ENCODE measurements around the gene IFNGR2.

IFNGR2 gene

DNA sequence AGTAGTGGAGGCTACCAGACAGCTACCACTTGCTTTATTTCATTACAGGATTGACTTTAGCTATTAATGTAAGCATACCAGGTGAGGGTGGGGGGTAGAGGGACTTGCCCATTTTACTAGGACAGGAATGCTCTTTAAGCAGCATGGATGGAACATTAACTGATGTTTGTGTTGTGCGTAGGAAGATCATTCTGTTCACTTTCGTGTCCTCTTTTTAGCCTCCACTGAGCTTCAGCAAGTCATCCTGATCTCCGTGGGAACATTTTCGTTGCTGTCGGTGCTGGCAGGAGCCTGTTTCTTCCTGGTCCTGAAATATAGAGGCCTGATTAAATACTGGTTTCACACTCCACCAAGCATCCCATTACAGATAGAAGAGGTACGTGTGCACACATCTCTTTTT, 29.3 kb downstream of the IFNGR2 start:
- no peak overlapping the region for H3K27ac ChIP-seq
- H3K4me3 ChIP-seq (ENCODE audit: low read depth, low read length), result no peak overlapping the region
- TF ChIP-seq, protein P1, sequence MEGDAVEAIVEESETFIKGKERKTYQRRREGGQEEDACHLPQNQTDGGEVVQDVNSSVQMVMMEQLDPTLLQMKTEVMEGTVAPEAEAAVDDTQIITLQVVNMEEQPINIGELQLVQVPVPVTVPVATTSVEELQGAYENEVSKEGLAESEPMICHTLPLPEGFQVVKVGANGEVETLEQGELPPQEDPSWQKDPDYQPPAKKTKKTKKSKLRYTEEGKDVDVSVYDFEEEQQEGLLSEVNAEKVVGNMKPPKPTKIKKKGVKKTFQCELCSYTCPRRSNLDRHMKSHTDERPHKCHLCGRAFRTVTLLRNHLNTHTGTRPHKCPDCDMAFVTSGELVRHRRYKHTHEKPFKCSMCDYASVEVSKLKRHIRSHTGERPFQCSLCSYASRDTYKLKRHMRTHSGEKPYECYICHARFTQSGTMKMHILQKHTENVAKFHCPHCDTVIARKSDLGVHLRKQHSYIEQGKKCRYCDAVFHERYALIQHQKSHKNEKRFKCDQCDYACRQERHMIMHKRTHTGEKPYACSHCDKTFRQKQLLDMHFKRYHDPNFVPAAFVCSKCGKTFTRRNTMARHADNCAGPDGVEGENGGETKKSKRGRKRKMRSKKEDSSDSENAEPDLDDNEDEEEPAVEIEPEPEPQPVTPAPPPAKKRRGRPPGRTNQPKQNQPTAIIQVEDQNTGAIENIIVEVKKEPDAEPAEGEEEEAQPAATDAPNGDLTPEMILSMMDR (IDR thresholded peaks at IDR 0.05; ENCODE audit: low read depth, low read length), result no peak
- H3K27me3 ChIP-seq (ENCODE audit: insufficient read depth, low read depth, severe bottlenecking), result no peaks in the 10 kb centered on the region
- no peak for DNase-seq
- peaks cover 92% of the 10 kb centered on the region for H3K36me3 ChIP-seq
- H3K9me3 ChIP-seq (ENCODE audit: severe bottlenecking), result no peaks in the 10 kb centered on the region

DNA sequence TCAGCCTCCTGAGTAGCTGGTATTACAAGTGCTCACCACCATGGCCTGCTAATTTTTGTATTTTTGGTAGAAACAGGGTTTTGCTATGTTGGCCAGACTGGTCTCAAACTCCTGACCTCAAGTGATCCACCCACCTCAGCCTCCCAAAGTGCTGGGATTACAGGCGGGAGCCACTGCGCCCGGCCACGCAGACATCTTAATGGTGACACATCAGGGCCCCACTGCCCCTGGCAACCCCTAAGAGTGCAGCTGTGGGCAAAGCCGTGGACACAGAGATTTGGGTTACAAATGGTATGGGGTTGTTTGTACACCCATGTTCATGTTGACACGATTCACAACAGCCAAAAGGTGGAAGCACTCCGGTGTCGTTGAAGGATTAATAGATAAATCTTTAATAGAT, 29.8 kb downstream of the IFNGR2 start:
- Histone ChIP-seq H3K27ac (no peak overlapping the region), H3K4me3 (ENCODE audit: low read depth, low read length) (no peak overlapping the region), H3K27me3 (ENCODE audit: insufficient read depth, low read depth, severe bottlenecking) (no peaks in the 10 kb centered on the region), H3K9me3 (ENCODE audit: severe bottlenecking) (no peaks in the 10 kb centered on the region), H3K36me3 (peaks cover 97% of the 10 kb centered on the region)
- TF ChIP-seq, protein P1 (IDR thresholded peaks at IDR 0.05; ENCODE audit: low read depth, low read length), result no peak
- no peak for DNase-seq

DNA sequence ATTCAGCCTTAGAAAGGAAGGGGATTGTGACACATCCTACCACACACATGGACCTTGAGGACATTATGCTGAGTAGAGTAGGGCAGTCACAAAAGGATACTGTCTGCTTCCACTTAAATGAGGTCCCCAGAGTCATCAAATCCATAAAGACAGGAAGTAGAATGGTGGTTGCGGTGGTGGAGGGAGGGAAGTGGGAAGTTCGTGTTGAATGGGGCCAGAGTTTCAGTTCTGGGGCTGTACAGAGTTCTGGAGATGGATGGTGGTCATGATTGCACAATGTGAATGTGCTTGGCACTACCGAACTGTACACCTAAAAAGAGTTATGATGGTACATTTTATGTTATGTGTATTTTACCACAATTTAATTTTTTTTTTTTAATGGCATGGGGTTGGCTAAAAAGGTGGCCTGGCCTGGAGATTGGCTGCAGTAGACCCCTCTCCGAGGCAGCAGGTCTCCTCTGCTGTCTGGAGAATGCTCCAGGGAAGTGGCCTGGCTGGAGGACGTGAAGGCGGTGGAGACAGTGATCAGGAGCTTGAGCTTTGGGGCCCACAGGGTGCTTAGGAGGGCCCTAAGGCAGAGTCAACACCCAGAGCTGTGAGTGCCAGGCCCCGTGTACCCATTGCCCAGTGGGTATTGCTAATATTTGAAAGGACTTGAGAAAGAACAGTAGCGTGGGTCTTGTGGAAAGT, 30.4 kb downstream of the IFNGR2 start:
- TF ChIP-seq, protein P1 (IDR thresholded peaks at IDR 0.05; ENCODE audit: low read depth, low read length), result no peak
- Histone ChIP-seq H3K27me3 (ENCODE audit: insufficient read depth, low read depth, severe bottlenecking) (no peaks in the 10 kb centered on the region), H3K9me3 (ENCODE audit: severe bottlenecking) (no peaks in the 10 kb centered on the region), H3K27ac (no peak overlapping the region), H3K4me3 (ENCODE audit: low read depth, low read length) (no peak overlapping the region), H3K36me3 (peaks cover 95% of the 10 kb centered on the region)
- no peak for DNase-seq

DNA sequence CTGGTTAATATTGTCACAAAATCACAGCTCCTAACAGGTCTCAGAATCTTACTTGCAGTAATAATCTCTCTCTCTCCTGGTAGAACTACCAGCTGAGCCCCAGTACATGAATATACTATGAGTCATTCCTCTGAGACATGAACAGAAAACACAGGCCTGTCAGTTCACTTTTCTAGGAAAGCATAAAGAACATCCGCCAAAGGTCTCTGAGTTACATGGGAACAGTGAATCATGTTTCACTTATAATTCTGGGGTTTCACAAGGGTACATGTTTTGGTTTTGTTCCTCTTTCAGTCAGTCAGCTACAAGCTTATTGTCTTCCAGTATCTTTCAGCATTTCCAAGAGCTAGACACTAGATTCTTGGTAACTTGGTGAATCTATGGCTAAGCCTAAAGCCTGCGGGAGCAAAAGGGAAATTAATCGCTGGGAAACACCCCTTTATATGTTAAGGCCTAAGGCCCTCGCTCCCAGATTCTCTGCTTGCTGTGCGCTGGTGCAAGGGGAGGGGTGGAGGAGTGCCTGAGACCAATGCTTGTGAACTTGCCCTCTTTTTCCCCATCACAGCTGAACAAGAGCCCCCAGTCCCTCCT, 31.7 kb downstream of the IFNGR2 start:
- no peak for DNase-seq
- Histone ChIP-seq H3K4me3 (ENCODE audit: low read depth, low read length) (no peak overlapping the region), H3K9me3 (ENCODE audit: severe bottlenecking) (no peaks in the 10 kb centered on the region), H3K36me3 (peaks cover 87% of the 10 kb centered on the region), H3K27ac (no peak overlapping the region), H3K27me3 (ENCODE audit: insufficient read depth, low read depth, severe bottlenecking) (no peaks in the 10 kb centered on the region)
- TF ChIP-seq, protein P1 (IDR thresholded peaks at IDR 0.05; ENCODE audit: low read depth, low read length), result no peak

DNA sequence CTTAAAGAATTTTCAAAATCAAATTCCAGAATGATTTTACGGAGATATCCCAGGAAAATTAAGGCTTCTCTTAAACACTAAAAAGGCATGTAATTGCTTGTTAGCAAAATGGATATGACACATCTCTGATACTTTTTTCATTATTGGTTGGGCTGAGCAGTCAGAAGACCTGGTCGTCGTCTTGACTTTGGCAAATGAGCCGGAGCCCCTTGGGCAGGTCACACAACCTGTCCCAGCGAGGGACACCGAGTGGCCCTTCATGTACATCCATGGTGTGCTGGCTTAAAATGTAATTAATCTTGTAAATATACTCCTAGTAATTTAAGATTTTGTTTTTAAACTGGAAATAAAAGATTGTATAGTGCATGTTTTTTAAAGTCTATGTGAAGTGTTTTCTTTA, 33.9 kb downstream of the IFNGR2 start:
- H3K9me3 ChIP-seq (ENCODE audit: severe bottlenecking), result no peaks in the 10 kb centered on the region
- H3K27me3 ChIP-seq (ENCODE audit: insufficient read depth, low read depth, severe bottlenecking), result no peaks in the 10 kb centered on the region
- H3K27ac ChIP-seq, result no peak overlapping the region
- TF ChIP-seq, protein P1 (IDR thresholded peaks at IDR 0.05; ENCODE audit: low read depth, low read length), result no peak
- H3K4me3 ChIP-seq (ENCODE audit: low read depth, low read length), result no peak overlapping the region
- peaks cover 64% of the 10 kb centered on the region for H3K36me3 ChIP-seq
- DNase-seq, result no peak

Measured in WERI-Rb-1 (cell line).